ENCODE data around the gene TNFRSF6B.
"Not testable (repeated sequence)": the region's sequence is repeated elsewhere in the genome, so short reads cannot be mapped to it uniquely, and the experiment has no call there.

Gene TNFRSF6B

DNA sequence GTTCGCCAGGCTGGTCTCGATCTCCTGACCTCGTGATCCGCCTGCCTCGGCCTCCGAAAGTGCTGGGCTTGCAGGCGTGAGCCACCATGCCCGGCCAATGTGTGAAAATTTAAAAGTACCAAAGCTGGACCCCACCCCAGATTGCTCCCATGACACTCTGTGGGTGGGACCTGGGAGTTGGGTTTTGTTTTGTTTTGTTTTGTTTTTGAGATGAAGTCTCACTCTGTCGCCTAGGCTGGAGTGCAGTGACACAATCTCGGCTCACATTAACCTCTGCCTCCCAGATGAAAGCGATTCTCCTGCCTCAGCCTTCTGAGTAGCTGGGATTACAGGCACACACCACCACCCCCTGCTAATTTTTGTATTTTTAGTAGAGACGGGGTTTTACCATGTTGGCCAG is 24.8 kb upstream of the TNFRSF6B start:
- DNase-seq (ENCODE audit: low spot score in 2 of 2); H3K27me3 ChIP-seq (ENCODE audit: low read depth); in situ Hi-C loops (cut with MboI; ENCODE audit: low sequenced_read_pairs); H3K9me3 ChIP-seq; H3K4me3 ChIP-seq; H3K4me1 ChIP-seq: not testable (repeated sequence)
- H3K36me3 ChIP-seq (replicated peaks), result peaks cover 26% of the 10 kb centered on the region

DNA sequence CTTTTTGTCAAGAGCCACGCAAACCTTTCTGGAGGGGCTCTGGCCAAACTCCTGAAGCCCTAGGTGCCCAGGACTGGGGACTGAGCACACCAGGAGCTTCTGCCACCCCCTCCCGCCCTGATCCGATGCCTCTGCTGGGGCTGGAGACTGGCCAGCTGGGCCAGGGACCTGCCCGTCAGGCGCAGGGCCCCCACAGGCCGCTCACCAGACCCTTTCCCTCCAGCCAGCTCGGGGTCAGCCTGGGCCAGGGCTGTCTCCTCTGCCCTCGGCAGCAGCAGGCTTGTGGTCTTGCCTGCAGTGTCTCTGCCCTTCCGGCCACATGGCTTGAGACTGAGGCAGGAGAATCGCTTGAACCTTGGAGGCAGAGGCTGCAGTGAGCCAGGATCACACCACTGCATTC is 23.8 kb upstream of the TNFRSF6B start:
- H3K4me3 ChIP-seq, result no peak overlapping the region
- in situ Hi-C loops (cut with MboI; ENCODE audit: low sequenced_read_pairs), result no loop called here
- peaks cover 25% of the 10 kb centered on the region for H3K36me3 ChIP-seq (replicated peaks)

DNA sequence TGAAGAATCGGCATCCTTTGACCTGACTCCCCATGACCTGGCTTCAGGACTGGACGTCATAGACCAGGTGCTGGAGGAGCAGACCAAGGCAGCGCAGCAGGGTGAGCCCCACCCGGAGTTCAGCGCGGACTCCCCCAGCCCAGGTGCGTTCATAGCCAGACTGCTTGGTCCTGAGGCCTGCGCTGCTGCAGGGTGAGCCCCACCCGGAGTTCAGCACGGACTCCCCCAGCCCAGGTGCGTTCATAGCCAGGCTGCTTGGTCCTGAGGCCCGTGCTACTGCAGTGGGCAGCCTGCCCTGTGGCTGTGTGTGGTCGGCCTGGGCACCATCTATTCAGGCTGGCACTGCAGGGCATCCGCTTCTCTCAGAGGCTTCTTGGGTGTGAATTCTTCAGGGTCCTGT is 22.5 kb upstream of the TNFRSF6B start:
- H3K4me3 ChIP-seq, result no peak overlapping the region
- H3K36me3 ChIP-seq (replicated peaks), result peaks cover 20% of the 10 kb centered on the region
- in situ Hi-C loops (cut with MboI; ENCODE audit: low sequenced_read_pairs), result no loop called here
- DNase-seq (ENCODE audit: low spot score in 2 of 2), result no peak
- H3K27me3 ChIP-seq (ENCODE audit: low read depth), result no peaks in the 10 kb centered on the region
- H3K9me3 ChIP-seq, result no peaks in the 10 kb centered on the region
- H3K4me1 ChIP-seq, result no peaks in the 10 kb centered on the region

More for the DNA sequence above, 23.8 kb upstream of the TNFRSF6B start:
- H3K9me3 ChIP-seq, result no peaks in the 10 kb centered on the region
- H3K27me3 ChIP-seq (ENCODE audit: low read depth), result no peaks in the 10 kb centered on the region
- no peak for DNase-seq (ENCODE audit: low spot score in 2 of 2)
- H3K4me1 ChIP-seq, result no peaks in the 10 kb centered on the region

DNA sequence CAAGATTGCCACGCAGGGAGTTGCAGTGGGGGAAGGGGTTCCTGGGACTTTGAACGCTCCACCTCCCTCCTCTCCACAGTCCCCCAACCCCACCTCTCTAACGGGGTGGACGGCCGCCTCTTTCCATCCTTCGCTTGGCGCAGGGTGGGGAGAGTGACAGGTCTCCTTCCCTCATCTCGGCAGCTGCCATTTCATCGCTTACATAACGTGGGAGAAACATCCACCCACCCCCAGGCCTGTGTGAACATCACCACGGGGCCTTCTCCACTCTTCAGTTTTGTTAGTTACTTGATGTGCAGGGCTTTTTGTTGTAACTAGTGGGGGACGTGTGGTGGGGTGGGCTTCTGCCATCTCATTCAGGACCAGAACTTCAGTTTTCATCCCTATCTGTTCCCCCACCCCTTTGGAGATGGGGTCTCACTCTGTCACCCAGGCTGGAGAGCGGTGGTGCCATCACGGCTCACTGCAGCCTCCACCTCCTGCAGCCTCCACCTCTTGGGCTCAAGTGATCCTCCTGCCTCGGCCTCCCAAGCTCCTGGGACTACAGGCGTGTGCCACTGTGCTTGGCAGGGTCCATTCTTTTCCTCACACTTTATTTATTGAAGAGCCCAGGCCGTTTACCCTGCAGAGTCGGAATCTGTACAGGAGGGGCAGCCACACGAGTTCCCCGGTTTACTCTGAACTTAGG is 20.6 kb upstream of the TNFRSF6B start:
- in situ Hi-C loops (cut with MboI; ENCODE audit: low sequenced_read_pairs), result no loop called here
- no peak for DNase-seq (ENCODE audit: low spot score in 2 of 2)
- peaks cover 20% of the 10 kb centered on the region for H3K36me3 ChIP-seq (replicated peaks)

DNA sequence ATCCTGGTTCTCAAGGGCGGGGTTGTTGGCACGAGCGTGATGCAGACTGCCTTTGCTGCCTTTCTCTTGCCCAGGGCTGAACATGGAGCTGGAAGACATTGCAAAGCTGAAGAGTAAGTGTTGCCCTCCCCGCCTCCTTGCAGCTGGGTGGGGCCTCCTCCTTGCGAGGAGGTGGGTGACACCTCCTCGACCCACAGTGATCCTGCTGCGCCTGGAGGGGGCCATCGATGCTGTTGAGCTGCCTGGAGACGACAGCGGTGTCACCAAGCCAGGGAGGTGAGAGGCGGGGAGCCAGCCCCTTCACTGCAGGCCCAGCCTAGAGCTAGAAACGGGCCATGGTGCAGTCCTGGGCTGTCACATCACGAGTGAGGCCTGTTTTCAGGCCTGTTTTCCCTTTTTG is 18.4 kb upstream of the TNFRSF6B start:
- DNase-seq (ENCODE audit: low spot score in 2 of 2), result no peak
- Histone ChIP-seq H3K4me3 (no peak overlapping the region), H3K36me3 (replicated peaks) (peaks cover 20% of the 10 kb centered on the region), H3K9me3 (no peaks in the 10 kb centered on the region), H3K27me3 (ENCODE audit: low read depth) (no peaks in the 10 kb centered on the region), H3K4me1 (no peaks in the 10 kb centered on the region)
- in situ Hi-C loops (cut with MboI; ENCODE audit: low sequenced_read_pairs), result no loop called here

More for the DNA sequence above, 20.6 kb upstream of the TNFRSF6B start:
- H3K27me3 ChIP-seq (ENCODE audit: low read depth), result no peaks in the 10 kb centered on the region
- no peak overlapping the region for H3K4me3 ChIP-seq
- no peaks in the 10 kb centered on the region for H3K9me3 ChIP-seq
- H3K4me1 ChIP-seq, result no peaks in the 10 kb centered on the region

DNA sequence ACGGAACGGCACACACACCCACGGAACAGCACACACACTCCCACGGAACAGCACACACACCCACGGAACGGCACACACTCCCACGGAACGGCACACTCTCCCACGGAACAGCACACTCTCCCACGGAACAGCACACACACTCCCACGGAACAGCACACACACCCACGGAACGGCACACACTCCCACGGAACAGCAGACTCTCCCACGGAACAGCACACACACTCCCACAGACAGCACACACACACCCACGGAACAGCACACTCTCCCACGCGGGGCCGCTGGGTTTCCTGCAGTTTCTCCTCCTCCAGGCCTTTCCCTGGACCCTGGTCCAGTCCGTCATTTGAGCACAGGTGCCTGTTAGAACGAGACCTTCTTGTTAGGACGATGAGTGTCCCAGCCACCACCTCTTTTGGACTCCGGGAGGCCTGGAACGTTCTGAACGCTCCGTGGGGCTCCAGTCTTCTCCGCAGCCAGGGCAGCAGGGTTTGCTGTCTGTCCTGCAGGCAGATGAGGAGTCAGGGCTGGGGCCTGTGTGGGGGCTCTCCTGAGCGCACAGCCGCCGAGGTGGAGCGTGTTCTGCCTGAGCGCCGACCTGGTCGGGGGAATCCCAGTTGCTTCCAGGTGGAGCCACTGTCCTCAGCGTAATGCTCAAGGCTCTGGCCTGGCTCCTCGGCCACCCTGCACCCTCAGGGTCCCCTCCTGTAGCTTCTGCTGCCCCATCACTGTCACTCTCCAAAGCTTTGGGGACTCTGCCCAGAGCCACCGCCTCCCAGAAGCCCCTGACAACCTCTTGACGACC is 17.6 kb upstream of the TNFRSF6B start:
- H3K4me3 ChIP-seq, result no peak overlapping the region
- H3K36me3 ChIP-seq (replicated peaks), result peaks cover 20% of the 10 kb centered on the region
- no peaks in the 10 kb centered on the region for H3K9me3 ChIP-seq
- H3K4me1 ChIP-seq, result no peaks in the 10 kb centered on the region
- DNase-seq (ENCODE audit: low spot score in 2 of 2), result no peak
- in situ Hi-C loops (cut with MboI; ENCODE audit: low sequenced_read_pairs), result no loop called here
- H3K27me3 ChIP-seq (ENCODE audit: low read depth), result no peaks in the 10 kb centered on the region

DNA sequence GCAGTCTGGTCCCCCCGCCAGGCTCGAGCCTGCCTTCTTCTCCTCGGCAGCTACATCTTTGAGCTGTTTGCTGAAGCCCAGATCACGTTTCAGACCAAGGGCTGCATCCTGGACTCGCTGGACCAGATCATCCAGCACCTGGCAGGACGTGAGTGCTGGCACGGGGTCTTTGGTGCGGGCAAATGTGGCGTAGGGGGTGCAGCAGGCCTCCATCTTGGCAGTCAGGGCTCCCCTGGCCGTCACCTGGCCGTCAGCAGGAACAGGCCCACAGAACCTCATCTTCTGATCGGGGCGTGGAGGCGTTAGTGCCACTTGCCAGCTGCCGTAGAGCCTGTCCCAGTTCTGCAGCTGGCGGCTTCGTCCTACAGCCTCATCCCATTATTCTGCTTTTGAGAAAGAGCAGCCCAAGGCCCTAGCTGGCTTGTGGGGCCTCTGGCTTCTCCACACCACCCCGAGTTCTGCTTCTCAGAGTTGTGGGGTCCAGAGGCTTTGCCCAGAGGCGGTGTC is 16.6 kb upstream of the TNFRSF6B start:
- H3K9me3 ChIP-seq, result no peaks in the 10 kb centered on the region
- no peak overlapping the region for H3K4me3 ChIP-seq
- H3K4me1 ChIP-seq, result no peaks in the 10 kb centered on the region
- H3K36me3 ChIP-seq (replicated peaks), result peaks cover 20% of the 10 kb centered on the region
- no peaks in the 10 kb centered on the region for H3K27me3 ChIP-seq (ENCODE audit: low read depth)
- in situ Hi-C loops (cut with MboI; ENCODE audit: low sequenced_read_pairs), result no loop called here
- DNase-seq (ENCODE audit: low spot score in 2 of 2), result no peak

DNA sequence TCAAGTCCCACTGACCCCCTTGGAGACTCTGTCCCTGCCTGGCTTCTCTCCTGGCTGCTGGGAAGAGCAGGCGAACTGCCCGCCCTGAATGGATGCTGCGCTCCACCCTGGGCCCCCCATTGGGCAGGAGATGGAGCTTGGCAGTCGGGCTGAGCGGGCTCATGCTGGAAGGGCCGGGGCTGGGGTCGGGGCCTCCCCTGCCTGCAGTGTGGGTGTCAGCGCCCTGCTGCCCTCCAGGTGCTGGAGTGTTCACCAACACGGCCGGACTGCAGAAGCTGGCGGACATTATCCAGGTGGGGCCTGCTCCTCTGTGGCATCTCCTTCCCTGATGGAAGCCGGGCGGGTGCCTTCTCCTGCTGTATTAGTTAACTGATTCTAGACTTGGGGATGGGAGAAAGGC is 16.0 kb upstream of the TNFRSF6B start:
- Histone ChIP-seq H3K4me3 (no peak overlapping the region), H3K27me3 (ENCODE audit: low read depth) (no peaks in the 10 kb centered on the region), H3K36me3 (replicated peaks) (peaks cover 16% of the 10 kb centered on the region), H3K9me3 (no peaks in the 10 kb centered on the region), H3K4me1 (no peaks in the 10 kb centered on the region)
- in situ Hi-C loops (cut with MboI; ENCODE audit: low sequenced_read_pairs), result no loop called here
- no peak for DNase-seq (ENCODE audit: low spot score in 2 of 2)

DNA sequence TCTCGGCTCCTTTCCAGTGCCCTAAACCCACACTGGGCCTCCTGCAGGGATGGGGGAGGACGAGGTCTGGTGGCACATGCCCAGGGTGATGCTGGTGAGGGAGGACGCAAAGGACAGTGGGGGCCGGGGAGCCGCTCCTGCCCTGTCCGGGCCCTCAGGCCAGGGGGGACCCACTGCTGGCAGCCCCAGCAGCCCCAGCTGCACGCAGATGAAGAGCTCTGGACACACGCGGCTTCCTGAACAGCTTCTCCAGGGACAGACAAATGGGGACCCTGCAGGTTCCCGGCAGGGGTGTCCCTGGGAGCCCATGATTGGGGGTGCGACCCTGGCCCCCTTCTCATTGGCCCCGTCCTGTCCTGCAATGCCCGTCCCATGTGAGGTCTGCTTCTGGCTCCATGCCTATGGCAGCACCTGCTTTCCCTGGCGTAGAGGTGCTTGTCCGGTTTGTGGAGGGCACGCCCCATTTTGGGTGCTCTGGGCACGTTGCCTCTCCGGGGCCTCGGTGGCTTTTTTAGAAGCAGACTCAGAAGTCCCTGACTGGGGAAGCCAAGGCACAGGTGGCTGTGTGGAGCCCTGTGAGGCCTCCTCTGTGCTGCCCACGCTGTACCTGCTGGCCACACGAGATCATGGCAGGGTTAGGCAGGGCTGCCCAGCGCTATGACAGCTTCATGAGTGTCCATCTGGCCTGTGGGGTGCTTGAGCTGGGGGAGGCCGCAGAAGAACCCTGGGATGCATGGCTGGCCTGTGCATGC is 15.4 kb upstream of the TNFRSF6B start:
- Histone ChIP-seq H3K4me1 (no peaks in the 10 kb centered on the region), H3K36me3 (replicated peaks) (peaks cover 11% of the 10 kb centered on the region), H3K4me3 (no peak overlapping the region), H3K27me3 (ENCODE audit: low read depth) (no peaks in the 10 kb centered on the region), H3K9me3 (no peaks in the 10 kb centered on the region)
- in situ Hi-C loops (cut with MboI; ENCODE audit: low sequenced_read_pairs), result no loop called here
- no peak for DNase-seq (ENCODE audit: low spot score in 2 of 2)

DNA sequence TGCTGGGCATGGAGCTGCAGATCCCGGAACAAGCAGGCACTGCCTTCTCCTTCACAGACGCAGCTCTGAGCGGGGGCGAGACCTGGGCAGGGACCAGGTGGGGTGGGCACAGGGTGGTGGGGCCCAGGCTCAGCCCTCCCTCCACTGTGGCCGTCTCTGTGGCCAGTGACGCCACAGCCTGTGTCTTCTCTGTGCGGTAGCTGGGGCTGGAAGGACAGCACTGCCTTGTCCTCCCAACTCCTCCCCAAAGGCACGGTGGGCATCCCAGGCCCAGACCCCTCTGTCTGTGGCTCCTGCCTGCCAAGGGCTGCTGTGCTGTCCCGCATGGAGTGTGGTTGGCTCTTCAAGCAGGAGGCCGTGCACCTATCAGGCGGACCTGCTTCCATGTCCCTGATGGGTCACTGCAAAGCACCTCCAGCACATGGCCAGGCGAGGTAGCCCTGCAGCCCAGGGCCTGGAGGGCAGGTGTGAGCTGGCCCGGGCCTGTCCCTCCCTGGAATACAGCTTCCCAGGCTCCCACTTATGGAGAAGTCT is 14.8 kb upstream of the TNFRSF6B start:
- Histone ChIP-seq H3K9me3 (no peaks in the 10 kb centered on the region), H3K36me3 (replicated peaks) (peaks cover 6% of the 10 kb centered on the region; the same call in 1 of the 2 replicates), H3K27me3 (ENCODE audit: low read depth) (no peaks in the 10 kb centered on the region), H3K4me1 (no peaks in the 10 kb centered on the region), H3K4me3 (no peak overlapping the region)
- no peak for DNase-seq (ENCODE audit: low spot score in 2 of 2)
- in situ Hi-C loops (cut with MboI; ENCODE audit: low sequenced_read_pairs), result no loop called here

DNA sequence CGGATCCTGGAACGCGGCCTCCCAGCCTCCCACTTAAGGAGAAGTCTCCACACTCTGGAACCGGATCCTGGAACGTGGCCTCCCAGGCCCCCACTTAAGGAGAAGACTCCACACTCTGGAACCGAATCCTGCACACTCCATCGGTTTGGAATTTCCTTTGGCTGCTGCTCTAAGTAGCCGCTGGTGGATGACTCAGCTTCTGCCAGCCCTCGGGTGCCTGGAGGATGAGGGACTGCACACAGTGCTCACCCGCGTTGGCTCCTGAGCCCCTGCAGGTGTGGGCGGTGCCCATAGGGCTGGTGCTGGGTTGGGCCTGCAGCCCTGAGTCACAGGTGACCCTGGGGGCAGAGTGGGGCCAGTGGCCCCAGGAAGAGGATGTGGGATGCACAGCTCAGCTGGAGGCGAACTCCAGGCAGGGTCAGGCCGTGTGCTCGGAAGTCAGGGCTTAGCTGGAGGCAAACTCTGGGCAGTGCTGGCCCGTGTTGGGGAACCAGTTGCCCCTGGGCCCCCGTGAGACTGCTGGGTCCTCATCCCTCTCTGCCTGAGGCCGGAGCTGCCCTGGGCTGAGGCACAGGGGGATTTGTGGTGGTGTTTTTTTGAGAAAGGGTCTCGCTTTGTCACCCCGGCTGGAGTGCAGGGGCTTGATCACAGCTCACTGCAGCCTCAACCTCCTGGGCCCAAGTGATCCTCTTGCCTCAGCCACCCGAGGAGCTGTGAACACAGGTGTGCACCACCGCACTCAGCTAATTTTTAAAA is 13.9 kb upstream of the TNFRSF6B start:
- Histone ChIP-seq H3K4me3 (no peak overlapping the region), H3K4me1 (no peaks in the 10 kb centered on the region), H3K9me3 (no peaks in the 10 kb centered on the region), H3K36me3 (replicated peaks) (no peaks in the 10 kb centered on the region; the same call in 1 of the 2 replicates), H3K27me3 (ENCODE audit: low read depth) (no peaks in the 10 kb centered on the region)
- in situ Hi-C loops (cut with MboI; ENCODE audit: low sequenced_read_pairs), result no loop called here
- DNase-seq (ENCODE audit: low spot score in 2 of 2), result no peak

DNA sequence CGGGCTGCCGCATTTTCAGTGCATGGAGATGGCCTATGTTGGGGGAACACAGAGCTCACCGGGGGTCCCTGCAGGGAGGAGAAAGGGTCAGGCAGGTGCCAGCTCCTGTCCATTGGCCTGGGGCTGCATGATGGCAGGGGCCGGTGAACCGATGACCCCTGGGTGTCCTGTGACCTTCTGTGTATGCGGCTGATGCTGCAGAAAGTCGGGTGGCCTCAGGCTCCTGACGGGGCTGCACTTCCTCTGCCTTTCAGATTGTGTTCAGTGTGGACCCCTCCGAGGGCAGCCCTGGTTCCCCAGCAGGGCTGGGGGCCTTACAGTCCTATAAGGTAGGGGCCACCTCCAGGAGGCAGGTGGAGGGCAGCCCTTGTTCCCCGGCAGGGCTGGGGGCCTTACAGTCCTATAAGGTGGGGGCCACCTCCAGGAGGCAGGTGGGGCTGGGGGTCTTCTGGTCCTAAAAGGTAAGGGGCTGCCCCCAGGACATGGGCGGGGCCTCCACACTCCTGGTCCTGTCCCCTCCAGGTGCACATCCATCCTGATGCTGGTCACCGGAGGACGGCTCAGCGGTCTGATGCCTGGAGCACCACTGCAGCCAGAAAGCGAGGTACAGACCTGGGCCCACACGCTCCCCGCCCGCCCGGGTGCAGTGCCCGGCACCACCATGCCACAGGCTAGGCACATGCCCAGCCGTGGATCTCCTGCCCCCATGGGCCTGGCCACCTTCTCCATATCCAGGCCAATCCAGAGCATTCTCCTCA is 11.0 kb upstream of the TNFRSF6B start:
- no peaks in the 10 kb centered on the region for H3K9me3 ChIP-seq
- H3K36me3 ChIP-seq (replicated peaks), result no peaks in the 10 kb centered on the region; the same call in 1 of the 2 replicates
- DNase-seq (ENCODE audit: low spot score in 2 of 2), result no peak
- no peaks in the 10 kb centered on the region for H3K27me3 ChIP-seq (ENCODE audit: low read depth)
- in situ Hi-C loops (cut with MboI; ENCODE audit: low sequenced_read_pairs), result no loop called here
- H3K4me3 ChIP-seq, result no peak overlapping the region
- H3K4me1 ChIP-seq, result no peaks in the 10 kb centered on the region
